PFSK-1 (cell line): Measurements from ENCODE around the gene ZNF667. TPM values are rescaled to one million over a fixed set of nuclear protein-coding genes. Genes with fewer than 3 reads are reported as not detected.

Source experiments
- FOXP2 ChIP-seq: optimal IDR thresholded peaks from 2 replicates; pipeline ENCODE3; 2011; ENCODE audit warnings: borderline replicate concordance, control low read depth, inconsistent platforms; ENCODE audit not compliant: insufficient read depth; ENCODE audit errors: extremely low read length, extremely low read depth
- POLR2AphosphoS5 ChIP-seq: IDR thresholded peaks from 2 replicates; pipeline ENCODE4 v1.6.1; 2012; ENCODE audit warnings: low read depth, mild to moderate bottlenecking, control low read depth, low read length, moderate library complexity
- REST ChIP-seq, 2 experiments: IDR thresholded peaks; 2 replicates each; pipeline versions ENCODE4 v1.6.1 to v1.8.0; 2011 to 2012; ENCODE audit warnings: low read depth in 2 of 2, low read length in 2 of 2, control low read depth in 1 of 2, inconsistent platforms in 1 of 2, mild to moderate bottlenecking in 1 of 2, moderate library complexity in 1 of 2; ENCODE audit not compliant: insufficient read depth in 1 of 2
- SIN3A ChIP-seq: IDR thresholded peaks from 2 replicates; pipeline ENCODE4 v1.6.1; 2012; ENCODE audit warnings: mild to moderate bottlenecking, low read length, moderate library complexity, borderline replicate concordance; ENCODE audit not compliant: insufficient read depth
- TAF1 ChIP-seq: IDR thresholded peaks from 2 replicates; pipeline ENCODE4 v1.6.1; 2012; ENCODE audit warnings: low read length, control low read depth, borderline replicate concordance; ENCODE audit not compliant: insufficient read depth
- polyA plus RNA-seq: library from polyadenylated mRNA; unstranded; fragments of >200 nt; gene quantifications from one replicate; pipeline ENCODE4 v1.2.1, GENCODE V29; 2012; ENCODE audit warnings: low read depth, missing spikeins; ENCODE audit not compliant: insufficient read length

Gene ZNF667
- 2.6 TPM for polyA plus RNA-seq

GRCh38 chr19:56476651-56477428 is at the start of gene ZNF667:
Gene ZNF667 (minus strand): TSS chr19:56477345. CDS start chr19:56462370, 14,975 bp downstream.
- TF ChIP-seq SIN3A: no peak
- no peak for TF ChIP-seq TAF1
- no peak for TF ChIP-seq POLR2AphosphoS5
- TF ChIP-seq FOXP2: no peak
- TF ChIP-seq REST (IDR thresholded peaks at IDR 0.05; ENCODE audit: insufficient read depth in 1 of 2, low read depth in 2 of 2, low read length in 2 of 2): no peak

GRCh38 chr19:56525214-56525860 is 48.2 kb upstream of the ZNF667 start:
- TF ChIP-seq SIN3A (no peak), TAF1 (no peak), POLR2AphosphoS5 (no peak), FOXP2 (no peak), REST (IDR thresholded peaks at IDR 0.05; ENCODE audit: insufficient read depth in 1 of 2, low read depth in 2 of 2, low read length in 2 of 2) (no peak)

DNA sequence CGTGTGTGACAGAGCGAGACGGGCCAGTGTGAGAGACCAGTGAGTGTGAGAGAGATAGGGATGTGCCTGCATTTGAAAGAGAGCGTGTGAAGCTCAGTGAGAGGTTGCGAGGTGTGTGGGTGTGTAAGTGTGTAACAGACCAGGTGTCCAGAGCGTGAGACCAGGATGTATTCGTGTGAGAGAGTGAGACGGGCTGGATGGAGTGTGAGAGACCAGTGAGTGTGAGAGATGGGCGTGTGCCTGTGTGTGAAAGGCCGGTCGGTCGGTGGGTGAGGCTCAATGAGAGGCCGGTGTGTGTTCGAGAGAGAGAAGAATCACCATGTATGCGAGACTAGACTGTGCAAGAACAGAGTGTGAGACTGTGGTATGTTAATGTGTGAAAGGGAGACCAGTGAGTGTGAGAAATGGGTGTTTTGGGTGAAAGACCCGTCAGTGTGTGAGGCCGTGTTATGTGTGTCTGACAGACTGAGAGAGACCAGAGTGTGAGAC is 31.2 kb upstream of the ZNF667 start:
- TF ChIP-seq POLR2AphosphoS5 (no peak), TAF1 (no peak), REST (IDR thresholded peaks at IDR 0.05; ENCODE audit: insufficient read depth in 1 of 2, low read depth in 2 of 2, low read length in 2 of 2) (no peak), FOXP2 (no peak), SIN3A (no peak)

DNA sequence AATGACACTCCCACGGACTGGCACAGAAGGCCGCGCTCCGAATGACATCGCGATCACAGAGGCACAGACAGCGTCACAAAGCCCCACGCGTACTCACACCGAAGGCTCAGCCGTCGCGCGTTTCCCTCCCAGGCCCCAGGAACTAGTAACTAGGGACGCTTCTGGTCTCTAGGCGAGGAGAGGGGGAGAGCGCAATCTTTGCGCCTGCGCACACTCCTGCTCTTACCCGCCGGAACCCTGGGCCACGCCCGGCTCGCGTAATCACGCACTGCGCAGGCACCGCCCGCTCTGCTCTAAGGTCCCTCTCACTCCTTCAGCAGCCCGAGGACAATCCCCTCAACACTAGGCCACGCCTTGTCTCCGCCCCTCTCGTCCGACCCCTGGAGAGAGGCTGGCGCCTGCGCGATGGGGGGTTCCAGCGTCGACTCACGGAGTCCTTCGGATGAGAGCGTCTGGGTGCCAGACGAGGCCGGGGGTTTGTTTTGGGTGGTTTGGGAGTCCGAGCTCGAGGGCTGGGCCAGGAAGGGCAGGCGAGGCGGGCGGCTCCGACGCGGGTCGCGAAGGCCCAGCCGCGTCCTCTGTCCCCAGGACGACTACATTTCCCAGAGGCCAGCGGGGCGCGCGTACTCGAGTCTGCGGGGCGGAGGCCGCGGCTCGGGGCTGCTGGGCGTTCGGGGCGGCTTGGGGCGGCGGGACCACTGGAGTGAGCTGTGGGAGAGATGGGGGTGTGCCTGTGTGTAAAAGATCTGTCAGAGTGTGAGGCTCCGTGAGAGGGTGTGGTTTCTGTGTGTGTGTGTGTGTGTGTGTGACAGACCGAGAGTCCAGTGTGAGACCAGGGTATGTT is 30.5 kb upstream of the ZNF667 start, which contains the start of gene ZNF471:
ZNF471 (plus strand) TSS at position 410 of the 844 bp plus-strand sequence. CDS start 3,717 bp downstream, outside the sequence.
- TF ChIP-seq FOXP2: peak; percentile 36
- no peak for TF ChIP-seq SIN3A
- peak; percentile 52; the same call in 1 of the 2 replicates for TF ChIP-seq POLR2AphosphoS5

DNA sequence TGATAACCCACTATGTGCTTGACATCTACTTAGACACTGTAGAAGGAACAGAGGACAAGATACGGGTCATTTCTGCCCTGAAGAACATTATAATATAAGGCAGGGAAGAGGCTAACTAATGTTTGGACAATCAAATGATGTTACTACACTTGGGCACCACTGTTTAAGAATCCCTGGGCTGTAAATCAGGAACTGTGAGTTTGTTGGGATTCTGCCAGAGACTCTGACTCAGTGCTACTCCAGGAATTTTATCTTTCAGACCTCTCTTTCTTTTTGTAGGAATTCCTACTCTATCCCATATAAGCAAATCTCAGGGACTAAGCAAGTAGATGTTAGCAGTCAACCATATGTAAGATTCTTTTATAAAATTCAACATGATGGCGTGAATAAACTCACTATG is 27.4 kb upstream of the ZNF667 start:
- TF ChIP-seq FOXP2: no peak
